ENCODE results near the gene RPS15. TPM values are rescaled to one million over a fixed set of nuclear protein-coding genes. Genes with fewer than 3 reads are reported as not detected.

Gene RPS15
- total RNA-seq, 4 donors from 2014 or later: 1,291 to 3,466 (median 2,344) TPM

GRCh38 chr19:1481224-1481892, 43.2 kb downstream of the RPS15 start:
- 90 to 93% methylated on average over 2 to 4 of the region's 26 CpGs for whole genome bisulfite sequencing, 2 donors (ENCODE audit: low coverage in 1 of 2)
- H3K4me3 ChIP-seq: no peak overlapping the region
- no peak overlapping the region for H3K27ac ChIP-seq
- ATAC-seq: no peak
- H3K36me3 ChIP-seq: peaks cover 0 to 12% of the 10 kb centered on the region in 2 donors
- H3K27me3 ChIP-seq: no peaks in the 10 kb centered on the region
- peaks cover 0 to 28% (median 12%) of the 10 kb centered on the region in 3 donors for H3K4me1 ChIP-seq
- TF ChIP-seq POLR2A (IDR thresholded peaks at IDR 0.05): no peak
- TF ChIP-seq, protein P1, sequence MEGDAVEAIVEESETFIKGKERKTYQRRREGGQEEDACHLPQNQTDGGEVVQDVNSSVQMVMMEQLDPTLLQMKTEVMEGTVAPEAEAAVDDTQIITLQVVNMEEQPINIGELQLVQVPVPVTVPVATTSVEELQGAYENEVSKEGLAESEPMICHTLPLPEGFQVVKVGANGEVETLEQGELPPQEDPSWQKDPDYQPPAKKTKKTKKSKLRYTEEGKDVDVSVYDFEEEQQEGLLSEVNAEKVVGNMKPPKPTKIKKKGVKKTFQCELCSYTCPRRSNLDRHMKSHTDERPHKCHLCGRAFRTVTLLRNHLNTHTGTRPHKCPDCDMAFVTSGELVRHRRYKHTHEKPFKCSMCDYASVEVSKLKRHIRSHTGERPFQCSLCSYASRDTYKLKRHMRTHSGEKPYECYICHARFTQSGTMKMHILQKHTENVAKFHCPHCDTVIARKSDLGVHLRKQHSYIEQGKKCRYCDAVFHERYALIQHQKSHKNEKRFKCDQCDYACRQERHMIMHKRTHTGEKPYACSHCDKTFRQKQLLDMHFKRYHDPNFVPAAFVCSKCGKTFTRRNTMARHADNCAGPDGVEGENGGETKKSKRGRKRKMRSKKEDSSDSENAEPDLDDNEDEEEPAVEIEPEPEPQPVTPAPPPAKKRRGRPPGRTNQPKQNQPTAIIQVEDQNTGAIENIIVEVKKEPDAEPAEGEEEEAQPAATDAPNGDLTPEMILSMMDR (IDR thresholded peaks at IDR 0.05): no peak
- no peak for TF ChIP-seq POLR2AphosphoS5 (IDR thresholded peaks at IDR 0.05)
- TF ChIP-seq EP300 (IDR thresholded peaks at IDR 0.05): no peak
- H3K9me3 ChIP-seq: no peaks in the 10 kb centered on the region

GRCh38 chr19:1481893-1482360, 43.7 kb downstream of the RPS15 start:
- Histone ChIP-seq H3K27ac (no peak overlapping the region), H3K4me1 (peaks cover 0 to 28% (median 12%) of the 10 kb centered on the region in 3 donors), H3K36me3 (peaks cover 0 to 7% of the 10 kb centered on the region in 2 donors), H3K27me3 (no peaks in the 10 kb centered on the region), H3K9me3 (no peaks in the 10 kb centered on the region), H3K4me3 (no peak overlapping the region)
- no peak for TF ChIP-seq POLR2A (IDR thresholded peaks at IDR 0.05)
- TF ChIP-seq EP300 (IDR thresholded peaks at IDR 0.05): no peak
- TF ChIP-seq, protein P1 (IDR thresholded peaks at IDR 0.05): no peak
- TF ChIP-seq POLR2AphosphoS5 (IDR thresholded peaks at IDR 0.05): no peak
- WGBS, 2 donors (ENCODE audit: low coverage in 1 of 2): 100% methylated on average over 2 of the region's 36 CpGs; no CpG with 5 or more reads in 1 of the 2 donors
- ATAC-seq: no peak

- H3K4me3 ChIP-seq: no peak overlapping the region
- TF ChIP-seq, protein P1 (IDR thresholded peaks at IDR 0.05): no peak
- no peak for ATAC-seq
- H3K4me1 ChIP-seq: peaks cover 0 to 22% (median 12%) of the 10 kb centered on the region in 3 donors
- peaks cover 0 to 2% of the 10 kb centered on the region in 2 donors for H3K36me3 ChIP-seq
- 85% methylated on average over 20 of the region's 37 CpGs; no CpG with 5 or more reads in 1 of the 2 donors for WGBS, 2 donors (ENCODE audit: low coverage in 1 of 2)
- no peaks in the 10 kb centered on the region for H3K27me3 ChIP-seq
- no peak overlapping the region for H3K27ac ChIP-seq
- no peaks in the 10 kb centered on the region for H3K9me3 ChIP-seq
Observed at GRCh38 chr19:1482361-1483130, 44.4 kb downstream of the RPS15 start.

GRCh38 chr19:1483131-1483978, 45.2 kb downstream of the RPS15 start:
- no peak for TF ChIP-seq EP300 (IDR thresholded peaks at IDR 0.05)
- TF ChIP-seq POLR2AphosphoS5 (IDR thresholded peaks at IDR 0.05): no peak
- no peak for TF ChIP-seq POLR2A (IDR thresholded peaks at IDR 0.05)
- TF ChIP-seq, protein P1 (IDR thresholded peaks at IDR 0.05): no peak
- H3K27ac ChIP-seq: no peak overlapping the region
- H3K4me1 ChIP-seq: peaks cover 0 to 13% (median 6%) of the 10 kb centered on the region in 3 donors
- ATAC-seq: no peak
- H3K4me3 ChIP-seq: no peak overlapping the region
- no CpG with 5 or more reads among the region's 77 CpGs for WGBS, 2 donors (ENCODE audit: low coverage in 1 of 2)
- H3K9me3 ChIP-seq: no peaks in the 10 kb centered on the region
- no peaks in the 10 kb centered on the region for H3K27me3 ChIP-seq
- H3K36me3 ChIP-seq: no peaks in the 10 kb centered on the region
